AG04450 (cell line): Measurements from ENCODE around the gene LIX1L. TPM values are rescaled to one million over a fixed set of nuclear protein-coding genes. Genes with fewer than 3 reads are reported as not detected.
"Not testable (repeated sequence)": the region's sequence is repeated elsewhere in the genome, so short reads cannot be mapped to it uniquely, and the experiment has no call there.

Source experiments
- CTCF ChIA-PET: fragments of 300-600, 350-600 bp; formaldehyde crosslinking; extraction: SDS; loops from one replicate; lab custom pipeline; 2022; ENCODE audit warnings: antibody characterized with exemption, inconsistent platforms; lab: Charles Lee
- POLR2A ChIA-PET: fragments of 350-600 bp; formaldehyde crosslinking; extraction: SDS; loops from one replicate; lab custom pipeline; 2021; ENCODE audit warnings: antibody characterized with exemption, inconsistent platforms; lab: Yijun Ruan, JAX
- DNase-seq: peaks from one replicate; pipeline ENCODE4 v3.0.0-alpha.2; 2011; ENCODE audit warnings: low read depth, low spot score
- H3K27ac ChIP-seq: one replicate; pipeline ENCODE4 v1.5.1; 2012; ENCODE audit warnings: low read depth, low read length, control low read depth
- H3K27me3 ChIP-seq: one replicate; pipeline ENCODE4 v1.6.0; 2012; ENCODE audit warnings: low read length; ENCODE audit not compliant: control insufficient read depth, insufficient read depth
- H3K4me3 ChIP-seq: 2 replicates; pipeline ENCODE4 v1.5.1; 2011; ENCODE audit warnings: mild to moderate bottlenecking, low read depth, low read length, control low read depth
- H3K9me3 ChIP-seq: 2 replicates; pipeline ENCODE4 v1.5.1; 2012; ENCODE audit warnings: low read length; ENCODE audit not compliant: control insufficient read depth, insufficient read depth
- CTCF ChIP-seq: IDR thresholded peaks from 2 replicates; pipeline ENCODE4 v1.5.1; 2011; ENCODE audit warnings: low read depth, low read length, control low read depth, inconsistent platforms
- polyA plus RNA-seq: library from polyadenylated mRNA; depleted of rRNA; stranded (reverse); fragments of >200 nt; gene quantifications from 2 replicates; pipeline ENCODE4 v1.2.3, GENCODE V29; 2011

Gene LIX1L
- polyA plus RNA-seq, 1 experiment: 47.2 TPM

GRCh38 chr1:145935708-145936107, 22.1 kb downstream of the LIX1L start:
- Histone ChIP-seq H3K9me3 (no peaks in the 10 kb centered on the region), H3K4me3 (no peak overlapping the region), H3K27ac (no peak overlapping the region), H3K27me3 (no peaks in the 10 kb centered on the region)
- no peak for TF ChIP-seq CTCF
- no peak for DNase-seq
- ChIA-PET CTCF (interaction anchor here (1.1 kb wide), 1 partner anchor 9 kb away, joined by 3 read pairs; no protein-coding TSS in a partner anchor), POLR2A (interaction anchor here (1.1 kb wide), 1 partner anchor 8 kb away, joined by 4 read pairs; the partner anchor contains the start of gene RBM8A)

- H3K27ac ChIP-seq, H3K9me3 ChIP-seq, H3K27me3 ChIP-seq, DNase-seq, H3K4me3 ChIP-seq, POLR2A ChIA-PET: not testable (repeated sequence)
- CTCF ChIA-PET: interaction anchor here (0.6 kb wide), 1 partner anchor 10 kb away, joined by 3 read pairs; no protein-coding TSS in a partner anchor
Measured at GRCh38 chr1:145932522-145933009, 25.3 kb downstream of the LIX1L start.

- CTCF ChIA-PET: interaction anchor here (0.6 to 2.2 kb wide), 19 partner anchors 9 to 201 kb away, joined by 3 to 17 read pairs (median 4); partner anchors contain the start of genes ANKRD34A, NUDT17, PEX11B and PIAS3
- Histone ChIP-seq H3K4me3 (peak overlapping the region; percentile 85), H3K9me3 (no peaks in the 10 kb centered on the region), H3K27me3 (no peaks in the 10 kb centered on the region), H3K27ac (peak overlapping the region; percentile 80)
- DNase-seq: no peak
- POLR2A ChIA-PET: interaction anchor here (0.9 to 2.7 kb wide), 13 partner anchors 8 to 83 kb away, joined by 3 to 21 read pairs (median 8); partner anchors contain the start of genes ANKRD34A, LIX1L, NUDT17 and PEX11B
- TF ChIP-seq CTCF: no peak
Measured at GRCh38 chr1:145927916-145928643, 29.7 kb downstream of the LIX1L start.

- DNase-seq: peak; percentile 95
- Histone ChIP-seq H3K9me3 (no peaks in the 10 kb centered on the region), H3K27ac (peak within 1 kb of the TSS; percentile 80), H3K4me3 (peak within 1 kb of the TSS; percentile 85), H3K27me3 (no peaks in the 10 kb centered on the region)
- POLR2A ChIA-PET: interaction anchor here (0.6 to 2.7 kb wide), 14 partner anchors 8 to 82 kb away, joined by 3 to 21 read pairs (median 6); partner anchors contain the start of genes ANKRD34A, LIX1L, NUDT17 and PEX11B
- CTCF ChIA-PET: interaction anchor here (0.6 to 2.2 kb wide), 23 partner anchors 8 to 201 kb away, joined by 3 to 17 read pairs (median 4); partner anchors contain the start of genes ANKRD34A, NUDT17, PEX11B and PIAS3
- peak; percentile 68 for TF ChIP-seq CTCF
Measured at GRCh38 chr1:145927063-145927886, 30.5 kb downstream of the LIX1L start, which contains the start of gene RBM8A. Gene RBM8A, minus strand, starts transcription at chr1:145927484. Its CDS starts 58 bp downstream, at chr1:145927426.

GRCh38 chr1:145926686-145927062, 31.1 kb downstream of the LIX1L start:
- Histone ChIP-seq H3K27ac (peak overlapping the region; percentile 80), H3K27me3 (no peaks in the 10 kb centered on the region), H3K4me3 (peak overlapping the region; percentile 85), H3K9me3 (no peaks in the 10 kb centered on the region)
- DNase-seq: no peak
- ChIA-PET CTCF (interaction anchor here (0.6 to 2.2 kb wide), 8 partner anchors 8 to 85 kb away, joined by 3 to 17 read pairs (median 3); partner anchors contain the start of genes PEX11B and PIAS3), POLR2A (interaction anchor here (0.6 to 2.7 kb wide), 9 partner anchors 8 to 67 kb away, joined by 3 to 21 read pairs (median 9); partner anchors contain the start of genes ANKRD34A, PEX11B, PIAS3 and POLR3GL)
- no peak for TF ChIP-seq CTCF
